Vagina (tissue), 2 donors: Measurements from ENCODE around the gene CDK15.

Source experiments
- POLR2A ChIP-seq, 2 donors: fragments of 450-650 bp; IDR thresholded peaks; one replicate each; pipeline ENCODE4 v1.6.1; 2017; ENCODE audit warnings: antibody characterized with exemption in 2 of 2, mild to moderate bottlenecking in 2 of 2, moderate library complexity in 2 of 2
- POLR2AphosphoS5 ChIP-seq, 2 donors: sonication (generic); formaldehyde crosslinking; IDR thresholded peaks; one replicate each; pipeline ENCODE4 v1.9.0; 2017; ENCODE audit warnings: antibody characterized with exemption in 2 of 2, mild to moderate bottlenecking in 2 of 2, low read depth in 1 of 2; ENCODE audit not compliant: insufficient read depth in 1 of 2
- TF ChIP-seq, protein P1 (sequence below), 3 experiments: fragments of 450-650 bp in 2 of 3; fragments of 200-600 bp in 1 of 3; sonication (generic) in 1 of 3; IDR thresholded peaks; one replicate each; pipeline ENCODE4 v1.5.1; 2017 to 2019; ENCODE audit warnings: antibody characterized with exemption in 3 of 3, mild to moderate bottlenecking in 2 of 3, moderate library complexity in 2 of 3

- TF ChIP-seq, protein P1, sequence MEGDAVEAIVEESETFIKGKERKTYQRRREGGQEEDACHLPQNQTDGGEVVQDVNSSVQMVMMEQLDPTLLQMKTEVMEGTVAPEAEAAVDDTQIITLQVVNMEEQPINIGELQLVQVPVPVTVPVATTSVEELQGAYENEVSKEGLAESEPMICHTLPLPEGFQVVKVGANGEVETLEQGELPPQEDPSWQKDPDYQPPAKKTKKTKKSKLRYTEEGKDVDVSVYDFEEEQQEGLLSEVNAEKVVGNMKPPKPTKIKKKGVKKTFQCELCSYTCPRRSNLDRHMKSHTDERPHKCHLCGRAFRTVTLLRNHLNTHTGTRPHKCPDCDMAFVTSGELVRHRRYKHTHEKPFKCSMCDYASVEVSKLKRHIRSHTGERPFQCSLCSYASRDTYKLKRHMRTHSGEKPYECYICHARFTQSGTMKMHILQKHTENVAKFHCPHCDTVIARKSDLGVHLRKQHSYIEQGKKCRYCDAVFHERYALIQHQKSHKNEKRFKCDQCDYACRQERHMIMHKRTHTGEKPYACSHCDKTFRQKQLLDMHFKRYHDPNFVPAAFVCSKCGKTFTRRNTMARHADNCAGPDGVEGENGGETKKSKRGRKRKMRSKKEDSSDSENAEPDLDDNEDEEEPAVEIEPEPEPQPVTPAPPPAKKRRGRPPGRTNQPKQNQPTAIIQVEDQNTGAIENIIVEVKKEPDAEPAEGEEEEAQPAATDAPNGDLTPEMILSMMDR (IDR thresholded peaks at IDR 0.05): no peak
- TF ChIP-seq POLR2AphosphoS5 (IDR thresholded peaks at IDR 0.05; ENCODE audit: insufficient read depth in 1 of 2, low read depth in 1 of 2) (no peak), POLR2A (IDR thresholded peaks at IDR 0.05) (no peak)
Observed at GRCh38 chr2:201932511-201932910, 126.2 kb downstream of the CDK15 start.
